K562 (cell line): ENCODE results near the gene NACC1. TPM values are rescaled to one million over a fixed set of nuclear protein-coding genes. Genes with fewer than 3 reads are reported as not detected.

Source experiments
- FOSL1 ChIP-seq: fragments of 200-800 bp; sonication (Bioruptor generic); conservative IDR thresholded peaks from 2 replicates; pipeline ENCODE4 v1.6.1; 2016; ENCODE audit warnings: missing genetic modification characterization, missing compliant biosample characterization
- HBP1 ChIP-seq: fragments of 450-650 bp; formaldehyde crosslinking; IDR thresholded peaks from 2 replicates; pipeline ENCODE4 v1.4.0; 2022; ENCODE audit warnings: missing genetic modification characterization
- HDAC2 ChIP-seq: fragments of 450-650 bp; IDR thresholded peaks from 2 replicates; pipeline ENCODE4 v1.6.1; 2016; ENCODE audit warnings: mild to moderate bottlenecking
- HEY1 ChIP-seq: fragments of 250-450 bp; sonication (Bioruptor Pico); IDR thresholded peaks from 2 replicates; pipeline ENCODE4 v1.5.0; 2020; ENCODE audit warnings: mild to moderate bottlenecking, moderate library complexity, borderline replicate concordance
- HMG20A ChIP-seq: fragments of 450-650 bp; formaldehyde crosslinking; conservative IDR thresholded peaks from 2 replicates; pipeline ENCODE4 v1.4.0; 2020; ENCODE audit warnings: mild to moderate bottlenecking, mixed read lengths
- HNRNPLL ChIP-seq: fragments of 200-400 bp; formaldehyde crosslinking; IDR thresholded peaks from 2 replicates; pipeline ENCODE4 v1.6.1; 2017; ENCODE audit warnings: low read length, low read depth, mild to moderate bottlenecking; ENCODE audit not compliant: poor library complexity, severe bottlenecking
- HOMEZ ChIP-seq: fragments of 250-450 bp; sonication (Bioruptor Pico); IDR thresholded peaks from 2 replicates; pipeline ENCODE4 v1.4.0; 2020; ENCODE audit warnings: mild to moderate bottlenecking, moderate library complexity
- KDM1A ChIP-seq, 2 experiments: fragments of 450-650 bp; IDR thresholded peaks; 2 replicates each; pipeline ENCODE4 v1.6.1; 2016; ENCODE audit warnings: mild to moderate bottlenecking in 2 of 2
- MCM5 ChIP-seq: fragments of 450-650 bp; IDR thresholded peaks from 2 replicates; pipeline ENCODE4 v1.6.1; 2016; ENCODE audit warnings: low read depth
- MXI1 ChIP-seq: IDR thresholded peaks from 2 replicates; pipeline ENCODE4 v1.6.1; 2011; ENCODE audit warnings: low read depth, mild to moderate bottlenecking, improper control_type of control experiment, low read length
- NFE2 ChIP-seq: IDR thresholded peaks from 2 replicates; pipeline ENCODE4 v1.6.1; 2014; ENCODE audit warnings: antibody characterized with exemption, low read depth
- PHF21A ChIP-seq: fragments of 450-650 bp; IDR thresholded peaks from 2 replicates; pipeline ENCODE4 v1.6.1; 2017; ENCODE audit warnings: low read depth, borderline replicate concordance
- POLR3A ChIP-seq: IDR thresholded peaks from 2 replicates; pipeline ENCODE4 v1.6.1; 2011; ENCODE audit warnings: borderline replicate concordance, mild to moderate bottlenecking, moderate library complexity; ENCODE audit not compliant: insufficient read length, insufficient read depth; ENCODE audit errors: extremely low read depth
- RBFOX2 ChIP-seq: fragments of 200-400 bp; formaldehyde crosslinking; IDR thresholded peaks from 2 replicates; pipeline ENCODE4 v1.6.1; 2017; ENCODE audit warnings: low read depth, mild to moderate bottlenecking, low read length, moderate library complexity
- TAF1 ChIP-seq: IDR thresholded peaks from 2 replicates; pipeline ENCODE4 v1.6.1; 2011; ENCODE audit warnings: mild to moderate bottlenecking, low read length, moderate library complexity; ENCODE audit not compliant: insufficient read depth, control insufficient read depth, severe bottlenecking; ENCODE audit errors: extremely low read depth
- TEAD4 ChIP-seq, 2 experiments: sonication (generic) in 1 of 2; formaldehyde crosslinking in 1 of 2; IDR thresholded peaks; 2 replicates each; pipeline versions ENCODE4 v1.6.1 to v1.8.0; 2012 to 2022; ENCODE audit warnings: borderline replicate concordance in 1 of 2, inconsistent platforms in 1 of 2, low read length in 1 of 2, mild to moderate bottlenecking in 1 of 2, missing genetic modification reagents in 1 of 2
- TFE3 ChIP-seq: fragments of 450-650 bp; formaldehyde crosslinking; IDR thresholded peaks from 2 replicates; pipeline ENCODE4 v1.4.0; 2020; ENCODE audit warnings: mild to moderate bottlenecking, mixed read lengths
- U2AF1 ChIP-seq: fragments of 200-400 bp; formaldehyde crosslinking; optimal IDR thresholded peaks from 2 replicates; pipeline ENCODE3; 2017; ENCODE audit warnings: mild to moderate bottlenecking, low read depth, low read length, moderate library complexity
- ZKSCAN8 ChIP-seq: fragments of 200-800 bp; sonication (Bioruptor generic); IDR thresholded peaks from 2 replicates; pipeline ENCODE4 v1.6.1; 2016; ENCODE audit warnings: missing genetic modification characterization, missing compliant biosample characterization
- ZNF133 ChIP-seq: fragments of 250-450 bp; sonication (Bioruptor Pico); IDR thresholded peaks from 2 replicates; pipeline ENCODE4 v1.4.0; 2020; ENCODE audit warnings: mild to moderate bottlenecking
- ZNF41 ChIP-seq: fragments of 250-450 bp; sonication (Bioruptor Pico); conservative IDR thresholded peaks from 2 replicates; pipeline ENCODE4 v1.4.0; 2020; ENCODE audit warnings: mild to moderate bottlenecking
- ZNF717 ChIP-seq: fragments of 250-450 bp; sonication (Bioruptor Pico); IDR thresholded peaks from 2 replicates; pipeline ENCODE4 v1.5.0; 2021
- ZNF764 ChIP-seq: fragments of 250-450 bp; sonication (Bioruptor Pico); IDR thresholded peaks from 2 replicates; pipeline ENCODE4 v1.4.0; 2020; ENCODE audit warnings: low read depth, mild to moderate bottlenecking, moderate library complexity
- ZNF766 ChIP-seq: fragments of 200-800 bp; sonication (Bioruptor generic); conservative IDR thresholded peaks from 2 replicates; pipeline ENCODE4 v1.6.1; 2016; ENCODE audit warnings: missing genetic modification characterization, missing compliant biosample characterization
- ZNF785 ChIP-seq: fragments of 250-450 bp; sonication (Bioruptor Pico); IDR thresholded peaks from 2 replicates; pipeline ENCODE4 v1.4.0; 2020; ENCODE audit warnings: mild to moderate bottlenecking
- polyA plus RNA-seq, 8 experiments: library from polyadenylated mRNA; depleted of rRNA in 4 of 8; stranded (reverse) in 5 of 8; unstranded in 3 of 8; fragments of >200 nt; fragmentation: Nextera tagmentation in 2 of 8; fragmentation: Illumina TruSeq in 1 of 8; extraction: Ambion mirVana in 2 of 8; extraction: Trizol in 1 of 8; gene quantifications; 2 replicates each; pipeline versions ENCODE4 v1.2.1 to v1.2.3, GENCODE V29; 2011 to 2014; ENCODE audit warnings: inconsistent platforms in 1 of 8, missing spikeins in 1 of 8
- total RNA-seq, 7 experiments: library from RNA; depleted of rRNA in 6 of 7; stranded (reverse); fragments of >200 nt in 6 of 7; fragmentation: Illumina TruSeq in 2 of 7; extraction: Trizol in 2 of 7; gene quantifications; 2 replicates each; pipeline versions ENCODE4 v1.2.1 to v1.2.3, GENCODE V29; 2011 to 2021; ENCODE audit warnings: low replicate concordance in 1 of 7

Gene NACC1
- total and polyA plus RNA-seq, 9 of the 15 experiments (the other 6 are each of a cell fraction or from before 2014, with no cell fraction given) = 0.04 to 96.6 (median 25.8) TPM

- TF ChIP-seq TAF1 = peak; percentile 95
- TF ChIP-seq TEAD4 (IDR thresholded peaks at IDR 0.05; ENCODE audit: low read length) = no peak
- TF ChIP-seq TEAD4 (CRISPR knock-in tag; IDR thresholded peaks at IDR 0.05; ENCODE audit: borderline replicate concordance) = no peak
- TF ChIP-seq ZNF717 (CRISPR knock-in tag) = no peak
- no peak for TF ChIP-seq ZNF785 (CRISPR knock-in tag)
- no peak for TF ChIP-seq HOMEZ (CRISPR knock-in tag)
- no peak for TF ChIP-seq U2AF1
- no peak for TF ChIP-seq HDAC2
- TF ChIP-seq ZNF766 = no peak
- TF ChIP-seq HBP1 (CRISPR knock-in tag) = no peak
- peak; percentile 62; the same call in 1 of the 2 replicates for TF ChIP-seq ZNF764 (CRISPR knock-in tag)
- no peak for TF ChIP-seq MXI1
- TF ChIP-seq RBFOX2 = no peak; the same call in 1 of the 2 replicates
- TF ChIP-seq HMG20A (CRISPR knock-in tag) = no peak
- no peak for TF ChIP-seq TFE3
- no peak for TF ChIP-seq MCM5
- TF ChIP-seq POLR3A = no peak
- no peak for TF ChIP-seq HEY1 (CRISPR knock-in tag)
- peak; percentile 27 for TF ChIP-seq HNRNPLL
- TF ChIP-seq ZNF41 (CRISPR knock-in tag) = no peak
- TF ChIP-seq KDM1A (IDR thresholded peaks at IDR 0.05) = peak in 1 of 2 experiments; percentile 42; a peak in 2 of 4 replicates
- TF ChIP-seq ZKSCAN8 (CRISPR knock-in tag) = 0 out of 2 replicates have a peak, but pooled peaks have one; percentile 26
- no peak for TF ChIP-seq PHF21A
- TF ChIP-seq FOSL1 = peak; percentile 26; the same call in 1 of the 2 replicates
- TF ChIP-seq NFE2 = no peak
- TF ChIP-seq ZNF133 (CRISPR knock-in tag) = no peak
Observed at GRCh38 chr19:13117772-13118423, at the start of gene NACC1 (continued).
